Stimulated activated naive CD4-positive, alpha-beta T cell (primary cell): ENCODE results near the gene RPTOR.
"Not testable (repeated sequence)": the region's sequence is repeated elsewhere in the genome, so short reads cannot be mapped to it uniquely, and the experiment has no call there.

ENCODE experiments used
- DNase-seq, 6 experiments: peaks; one replicate each; lab custom pipeline; 2025; lab: John Stamatoyannopoulos, UW

RPTOR gene

GRCh38 chr17:80694085-80694991, 149.7 kb downstream of the RPTOR start:
- DNase-seq = no peak

GRCh38 chr17:80694992-80695912, 150.6 kb downstream of the RPTOR start:
- no peak for DNase-seq

- DNase-seq = no peak
Observed at GRCh38 chr17:80695979-80696378, 151.3 kb downstream of the RPTOR start.

GRCh38 chr17:80696456-80696855, 151.8 kb downstream of the RPTOR start:
- no peak for DNase-seq

GRCh38 chr17:80696964-80697363, 152.3 kb downstream of the RPTOR start:
- no peak for DNase-seq

GRCh38 chr17:80698297-80698696, 153.7 kb downstream of the RPTOR start:
- no peak for DNase-seq

GRCh38 chr17:80699205-80699604, 154.6 kb downstream of the RPTOR start:
- not testable (repeated sequence) for DNase-seq

GRCh38 chr17:80701730-80702129, 157.1 kb downstream of the RPTOR start:
- DNase-seq = no peak

GRCh38 chr17:80702315-80703141, 157.9 kb downstream of the RPTOR start:
- no peak for DNase-seq

GRCh38 chr17:80703142-80703478, 158.5 kb downstream of the RPTOR start:
- DNase-seq = peak in 4 of 6 experiments; percentile 20 to 63 (median 50)

GRCh38 chr17:80704381-80704819, 159.8 kb downstream of the RPTOR start:
- no peak for DNase-seq

- no peak for DNase-seq
Observed at GRCh38 chr17:80704894-80705293, 160.3 kb downstream of the RPTOR start.

GRCh38 chr17:80705988-80706387, 161.3 kb downstream of the RPTOR start:
- DNase-seq = no peak

- no peak for DNase-seq
Observed at GRCh38 chr17:80706463-80706867, 161.8 kb downstream of the RPTOR start.

GRCh38 chr17:80708480-80708879, 163.8 kb downstream of the RPTOR start:
- DNase-seq = no peak

GRCh38 chr17:80709090-80709695, 164.6 kb downstream of the RPTOR start:
- DNase-seq = no peak

- DNase-seq = no peak
Observed at GRCh38 chr17:80710714-80711302, 166.2 kb downstream of the RPTOR start.

- DNase-seq = no peak
Observed at GRCh38 chr17:80712089-80712488, 167.5 kb downstream of the RPTOR start.

- DNase-seq = no peak
Observed at GRCh38 chr17:80712606-80713005, 168.0 kb downstream of the RPTOR start.

- no peak for DNase-seq
Observed at GRCh38 chr17:80716986-80717719, 172.5 kb downstream of the RPTOR start.
